ENCODE results near the gene UBL4B.

UBL4B gene

DNA sequence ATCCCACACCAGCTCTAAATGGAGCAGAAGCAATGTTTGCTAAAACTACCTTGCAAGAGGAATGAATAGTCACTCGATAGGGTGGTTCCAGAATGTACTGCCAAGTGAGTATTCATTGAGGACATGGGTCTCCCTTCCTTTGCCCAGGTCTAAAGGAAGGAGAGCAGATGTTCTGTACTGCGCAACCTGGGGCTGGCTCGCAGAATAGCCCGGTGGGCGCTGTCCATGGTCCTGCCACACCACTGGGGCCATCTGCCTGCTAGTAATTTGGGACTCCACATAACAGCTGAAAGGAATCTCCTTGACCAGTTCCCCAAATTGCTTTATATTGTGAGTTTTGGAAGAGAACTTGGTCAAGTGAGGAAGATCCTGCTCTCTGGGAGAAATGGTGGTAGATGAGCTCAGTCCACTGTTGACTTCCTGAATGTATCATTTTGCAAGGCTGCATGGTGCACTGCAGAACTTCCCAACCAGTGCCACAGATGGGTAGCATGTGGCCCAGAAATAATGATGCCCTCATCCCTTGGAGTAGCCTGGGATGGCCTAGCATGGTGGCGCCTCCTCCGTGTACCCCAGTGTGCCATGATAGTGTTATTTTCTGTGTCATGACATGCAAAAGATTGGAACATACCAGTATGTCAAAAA is 43.8 kb downstream of the UBL4B start:
- DNase-seq (ENCODE audit: low spot score): peak; percentile 43

DNA sequence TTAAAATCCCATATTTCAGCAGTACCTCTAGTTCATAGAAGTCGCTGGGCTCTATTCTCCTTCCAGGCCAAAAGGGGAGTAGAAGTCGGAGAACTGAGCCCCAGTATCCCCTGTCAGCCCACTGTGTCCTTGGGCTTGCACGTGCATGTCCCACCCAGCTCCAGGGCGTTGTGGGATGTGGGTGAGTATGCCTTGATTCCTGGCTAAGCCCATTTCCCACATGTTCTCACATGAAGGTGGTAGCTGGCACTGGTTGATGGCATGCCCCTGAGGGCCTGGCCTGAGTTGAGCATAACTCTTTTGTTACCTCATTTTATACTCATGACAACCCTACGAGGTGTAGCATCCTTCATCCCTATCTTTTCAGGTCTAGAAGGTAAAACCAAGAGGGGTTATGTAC is 46.0 kb downstream of the UBL4B start:
- DNase-seq (ENCODE audit: low spot score): no peak

DNA sequence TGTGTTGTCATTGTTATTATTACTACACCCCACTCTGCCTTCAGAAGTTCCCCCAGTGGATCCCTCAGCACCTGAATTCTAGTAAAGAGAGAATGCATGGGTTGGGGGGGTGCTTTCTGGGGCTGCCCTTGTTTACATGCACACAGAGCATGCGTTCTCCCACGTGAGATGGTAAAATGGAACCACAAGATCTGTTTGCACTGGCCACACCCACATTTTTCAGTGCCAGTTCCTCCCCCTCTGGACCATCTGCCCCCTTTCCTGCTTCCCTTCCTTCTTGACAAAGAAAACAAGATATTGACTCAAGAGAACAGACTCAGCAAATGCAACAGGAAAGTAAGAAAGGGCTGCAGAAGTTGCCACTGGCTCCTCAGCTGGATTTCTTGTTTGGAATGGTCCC is 46.9 kb downstream of the UBL4B start:
- no peak for DNase-seq (ENCODE audit: low spot score)

DNA sequence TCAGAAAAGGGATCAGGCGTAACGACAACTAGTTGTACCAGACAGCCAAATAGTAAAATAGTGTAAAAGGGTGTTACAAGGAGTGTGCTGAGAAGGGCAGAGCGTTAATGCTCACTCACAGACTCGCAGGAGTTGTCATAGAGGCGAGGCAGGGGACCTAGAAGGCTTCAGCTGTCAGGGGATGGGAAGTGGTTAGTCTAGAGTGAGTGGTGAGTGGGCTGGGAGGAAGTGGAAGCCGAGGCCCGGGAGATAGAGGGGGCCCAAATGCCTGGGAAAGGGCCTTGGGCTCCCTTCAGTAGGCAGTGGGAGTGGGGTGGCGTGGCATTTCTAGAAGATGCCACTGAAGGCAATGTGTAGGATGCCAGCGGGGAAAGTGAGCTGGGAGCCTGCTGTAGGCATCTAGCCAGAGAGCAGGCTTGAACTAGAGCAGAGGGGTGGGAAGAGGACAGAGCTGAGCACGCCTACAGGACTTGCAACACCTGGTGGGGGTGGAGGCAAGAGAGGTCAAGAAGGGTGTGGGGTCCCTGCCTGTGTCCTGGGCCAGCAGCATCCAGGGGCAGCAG is 48.4 kb downstream of the UBL4B start:
- DNase-seq (ENCODE audit: low spot score): no peak

DNA sequence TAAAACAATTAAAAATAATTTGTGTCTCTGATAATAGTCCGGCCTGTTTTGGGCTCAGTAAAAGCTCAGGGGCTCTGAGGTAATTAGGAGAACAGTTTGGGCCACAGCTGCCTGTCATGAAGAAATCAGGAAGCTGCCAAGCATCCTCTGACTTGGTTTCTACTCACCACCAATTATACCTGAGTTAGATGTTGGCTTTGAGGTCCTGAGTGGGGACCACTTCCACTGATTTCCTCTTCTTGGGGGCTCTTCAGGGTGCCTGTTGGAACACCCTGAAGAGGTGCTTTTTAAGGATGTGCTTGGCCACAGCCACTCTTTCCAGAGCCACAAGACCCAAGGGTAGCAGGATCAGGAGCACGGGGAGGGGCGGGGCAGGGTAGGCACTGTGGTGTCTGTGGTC is 48.9 kb downstream of the UBL4B start:
- no peak for DNase-seq (ENCODE audit: low spot score)

DNA sequence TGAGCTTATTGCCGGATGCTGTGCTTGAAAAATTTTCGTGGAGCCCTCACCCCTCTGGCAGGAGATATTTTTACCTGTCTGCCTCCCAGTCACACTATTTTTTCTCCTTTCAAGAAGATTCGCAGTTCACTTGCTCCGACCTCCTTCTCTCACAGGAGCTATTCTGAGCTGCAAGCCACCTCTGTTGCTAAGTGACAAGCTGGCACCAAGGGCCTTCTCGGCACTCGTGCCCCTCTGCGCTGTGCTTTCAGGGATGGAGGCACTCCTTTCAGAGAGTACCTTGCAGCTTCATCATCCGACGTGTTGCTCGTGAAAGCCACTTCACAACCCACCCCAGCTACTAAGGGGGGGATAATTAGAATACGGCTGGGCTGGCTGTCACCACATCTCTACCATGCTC is 49.6 kb downstream of the UBL4B start:
- no peak for DNase-seq (ENCODE audit: low spot score)
